ENCODE data around the gene ZNF436.
A peak's percentile ranks its signal among the peaks of the same experiment; 100 is the strongest.

Gene ZNF436
- 4.2 to 13.2 (median 9.8) reads per million in 17 experiments for total RNA-seq

DNA sequence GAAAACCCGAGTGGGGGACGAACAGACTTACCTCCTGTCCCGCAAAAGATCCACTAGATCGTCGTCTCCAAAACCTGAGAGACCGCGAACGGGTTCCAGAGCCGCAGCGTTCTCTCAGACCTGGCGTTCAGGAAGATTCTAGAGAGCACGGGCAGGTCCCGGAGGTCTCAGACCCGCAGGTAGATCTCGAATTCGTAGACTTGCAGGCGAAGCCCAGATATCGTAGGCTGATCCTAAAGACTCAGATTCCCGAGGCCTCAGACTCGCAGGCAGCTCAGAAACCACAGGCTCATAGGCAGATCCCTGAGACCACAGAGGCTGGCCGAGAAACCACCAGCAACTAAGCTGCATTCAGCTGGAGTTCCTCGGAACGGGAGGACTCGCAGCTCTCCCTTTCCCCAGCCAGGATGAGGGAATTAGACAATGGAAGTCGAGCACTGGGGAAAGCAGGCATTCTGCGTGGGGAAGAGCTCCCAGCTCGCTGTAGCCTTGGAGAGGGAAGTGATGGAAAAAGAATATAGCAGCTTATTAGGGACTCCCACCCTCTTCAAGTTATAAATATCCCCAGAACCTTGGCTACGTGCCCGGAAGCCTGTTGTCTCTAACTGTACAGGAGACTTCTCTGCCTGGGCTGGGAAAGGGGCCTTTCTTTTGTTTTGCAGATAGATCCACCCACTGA is at the start of gene ZNF436:
TSS of gene ZNF436 (minus strand) at position 502 of the 679 bp plus-strand sequence. CDS start 1,831 bp downstream, outside the sequence.
- DNase-seq, result peak; percentile 75 to 83 (median 78)

GRCh38 chr1:23419180-23419579 is 49.5 kb upstream of the ZNF436 start:
- no peak for DNase-seq

DNA sequence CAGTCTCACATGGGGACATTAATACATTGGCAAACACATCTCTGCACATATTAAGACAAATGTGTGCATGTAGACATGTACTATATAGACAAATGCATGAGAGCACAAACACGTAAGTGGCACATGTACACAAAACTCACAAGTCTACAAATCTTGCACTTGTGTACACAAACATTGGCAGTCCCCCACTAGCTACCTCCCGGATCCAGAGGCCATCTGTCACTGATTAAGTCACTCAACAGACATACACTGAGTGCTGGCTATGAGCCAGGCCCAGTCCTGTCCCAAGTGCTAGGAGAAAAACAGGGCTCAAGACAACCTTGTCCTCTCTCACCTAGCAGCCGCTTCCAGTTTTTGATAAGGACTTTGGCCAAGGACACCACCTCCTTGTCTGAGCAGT is 47.9 kb upstream of the ZNF436 start:
- DNase-seq, result no peak

DNA sequence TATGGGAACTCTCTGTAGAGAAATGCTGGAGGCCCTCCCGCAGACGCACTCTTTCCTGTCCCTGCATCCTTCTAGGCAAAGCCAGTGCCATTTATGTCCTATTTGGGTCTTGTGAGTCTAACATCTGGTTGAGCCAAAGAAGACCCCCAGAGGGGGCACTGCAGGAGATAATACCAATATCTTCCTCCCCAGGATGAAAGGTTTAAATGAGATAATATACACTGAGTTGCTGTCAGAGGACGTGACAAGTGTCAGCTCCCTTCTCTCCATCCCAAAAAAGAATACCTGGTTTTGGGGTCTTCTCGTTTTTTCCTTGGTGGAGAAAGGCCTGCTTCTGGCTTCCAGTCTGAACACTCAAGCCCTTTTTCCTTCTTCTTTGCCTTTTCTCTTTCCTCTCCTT is 47.3 kb upstream of the ZNF436 start:
- DNase-seq, result no peak

DNA sequence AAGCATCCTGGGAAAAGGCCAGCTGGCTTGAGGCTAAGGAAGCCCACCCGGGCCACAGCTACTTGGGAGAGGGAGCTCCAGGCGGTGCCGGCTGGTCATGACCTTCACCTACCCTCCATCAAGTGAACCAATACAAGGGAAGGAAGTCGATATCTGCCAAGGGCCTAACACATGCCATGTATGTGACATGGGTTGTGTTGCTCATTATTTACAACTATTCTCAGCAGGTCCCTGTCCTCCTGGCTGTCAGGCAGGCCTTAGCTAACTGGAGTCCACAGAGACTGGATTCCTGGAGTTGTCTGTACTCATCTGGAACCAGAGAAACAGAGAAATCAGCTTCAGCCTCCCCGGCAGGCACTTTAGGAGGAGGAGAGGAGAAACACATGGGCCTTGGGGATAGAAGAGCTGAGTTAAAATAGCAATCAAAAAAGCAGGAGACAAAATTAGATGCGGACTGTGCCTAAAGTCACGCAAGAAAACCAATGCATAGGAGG is 39.2 kb upstream of the ZNF436 start:
- no peak for DNase-seq

- no peak for DNase-seq
Observed at GRCh38 chr1:23407016-23407630, 37.5 kb upstream of the ZNF436 start.

- no peak for DNase-seq
Observed at GRCh38 chr1:23405946-23406345, 36.3 kb upstream of the ZNF436 start.

- DNase-seq, result peak; percentile 86 to 91 (median 90)
Observed at GRCh38 chr1:23403735-23404486, 34.3 kb upstream of the ZNF436 start.

GRCh38 chr1:23403355-23403734 is 33.7 kb upstream of the ZNF436 start:
- DNase-seq, result no peak

GRCh38 chr1:23403038-23403336 is 33.4 kb upstream of the ZNF436 start:
- peak in 2 of 4 experiments; percentile 37 to 48 for DNase-seq

GRCh38 chr1:23402286-23403037 is 32.8 kb upstream of the ZNF436 start:
- DNase-seq, result peak; percentile 89 to 96 (median 90)

GRCh38 chr1:23401313-23401712 is 31.7 kb upstream of the ZNF436 start:
- no peak for DNase-seq

- peak in 1 of 4 experiments; percentile 15 for DNase-seq
Observed at GRCh38 chr1:23400324-23401114, 30.9 kb upstream of the ZNF436 start.

GRCh38 chr1:23399229-23399628 is 29.6 kb upstream of the ZNF436 start:
- no peak for DNase-seq

GRCh38 chr1:23397908-23398307 is 28.3 kb upstream of the ZNF436 start:
- DNase-seq, result no peak

DNA sequence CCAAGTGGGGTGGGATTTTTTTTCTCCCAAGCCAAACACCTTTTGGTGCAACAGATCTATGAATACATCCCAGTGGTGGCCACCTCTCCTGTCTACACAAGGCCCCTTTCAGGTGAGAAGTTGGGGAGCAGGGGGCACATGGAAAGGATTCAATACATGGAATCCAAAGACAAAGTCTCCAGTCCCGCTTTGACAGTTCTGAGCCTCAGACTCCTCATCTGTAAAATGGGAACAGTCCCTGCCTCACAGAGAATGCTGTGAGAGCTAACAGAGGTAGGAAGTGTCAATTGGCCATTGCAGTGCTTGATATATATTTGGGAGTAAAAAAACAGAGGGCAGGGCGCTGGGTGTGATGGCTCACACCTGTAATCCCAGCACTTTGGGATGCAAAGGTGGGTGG is 26.7 kb upstream of the ZNF436 start:
- DNase-seq, result no peak

DNA sequence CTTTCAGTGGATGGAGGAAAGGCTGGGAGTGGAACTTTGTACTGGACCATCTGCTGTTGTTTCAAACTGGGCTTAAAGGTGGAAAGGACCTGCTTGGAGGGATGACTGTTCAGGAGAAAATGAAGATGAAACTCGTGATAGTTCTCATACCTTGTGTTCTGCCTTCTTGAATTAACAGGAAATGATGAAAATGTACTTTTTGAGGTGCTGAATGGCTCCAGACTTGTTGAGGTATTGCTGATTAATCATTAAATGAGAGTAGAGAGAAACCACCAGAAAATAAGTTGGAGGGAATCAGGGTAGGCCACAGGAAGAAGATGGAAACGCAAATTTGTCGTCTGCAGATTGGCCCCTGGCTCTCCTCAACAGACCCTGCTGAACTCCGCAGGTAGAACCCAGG is 26.2 kb upstream of the ZNF436 start:
- no peak for DNase-seq

DNA sequence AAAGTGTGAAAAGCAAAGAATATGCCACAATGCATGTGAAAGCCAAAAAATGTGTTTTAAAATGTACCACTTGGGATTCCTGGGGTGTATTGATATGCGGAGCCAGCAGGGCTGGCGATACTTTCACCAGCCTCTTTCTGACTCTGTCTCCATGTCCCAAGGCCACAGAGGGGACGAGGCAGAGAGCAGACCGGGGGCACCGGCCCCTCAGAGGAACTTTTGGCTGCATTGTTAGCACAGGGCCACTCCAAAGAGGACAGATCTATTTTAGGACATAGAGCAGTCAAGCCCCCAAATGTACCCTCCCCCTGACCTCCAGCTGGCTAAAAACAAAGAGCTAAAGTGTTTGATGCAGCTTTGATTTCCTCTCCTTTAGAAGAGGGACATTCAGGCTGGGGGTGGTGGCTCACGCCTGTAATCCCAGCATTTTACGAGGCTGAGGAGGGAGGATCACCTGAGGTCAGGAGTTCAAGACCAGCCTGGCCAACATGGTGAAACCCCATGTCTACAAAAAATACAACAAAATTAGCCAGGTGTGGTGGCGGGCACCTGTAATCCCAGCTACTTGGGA is 25.6 kb upstream of the ZNF436 start:
- DNase-seq, result no peak

DNA sequence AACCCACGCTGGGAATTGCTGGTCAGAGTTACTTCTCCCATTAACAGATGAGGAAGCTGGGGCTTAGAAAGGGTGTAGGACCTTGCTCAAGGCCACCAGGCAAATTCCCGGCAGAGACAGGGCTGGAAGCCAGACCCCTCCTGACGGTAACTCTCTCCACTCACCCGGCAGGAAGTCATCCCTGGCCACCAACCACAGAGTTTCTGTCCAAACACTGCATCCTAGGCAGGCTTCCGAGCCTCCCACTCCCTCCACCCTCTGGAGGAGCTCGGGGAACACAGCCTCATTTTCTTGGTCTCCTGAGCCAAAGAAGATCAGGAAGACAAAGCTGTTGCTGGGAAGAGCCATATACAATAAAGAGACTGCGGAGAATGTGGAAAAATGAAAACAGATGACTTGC is 25.0 kb upstream of the ZNF436 start:
- peak in 1 of 4 experiments; percentile 17 for DNase-seq

DNA sequence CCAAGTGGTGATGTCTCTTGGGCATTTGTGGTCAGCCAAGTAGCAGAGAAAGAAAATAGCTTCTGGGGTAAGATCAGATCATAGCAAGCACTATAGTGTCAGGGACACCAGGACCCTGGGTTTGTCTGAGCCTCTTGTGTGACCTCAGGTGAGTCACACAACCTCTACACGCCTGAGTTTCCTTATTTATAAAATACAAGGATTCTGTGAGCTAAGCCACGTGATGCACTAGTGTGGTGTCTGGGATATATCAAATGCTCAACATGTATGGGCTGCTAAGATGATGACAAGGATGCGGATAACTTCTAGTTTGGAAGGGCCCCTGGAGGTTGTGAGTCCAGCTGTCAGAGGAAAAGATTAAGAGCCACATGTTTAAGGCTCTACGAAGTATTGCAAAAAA is 24.5 kb upstream of the ZNF436 start:
- peak in 1 of 4 experiments; percentile 31 for DNase-seq

GRCh38 chr1:23393706-23394105 is 24.1 kb upstream of the ZNF436 start:
- no peak for DNase-seq
